Measurements from ENCODE around the gene F11. TPM values are rescaled to one million over a fixed set of nuclear protein-coding genes. Genes with fewer than 3 reads are reported as not detected.
"Not testable (repeated sequence)": the region's sequence is repeated elsewhere in the genome, so short reads cannot be mapped to it uniquely, and the experiment has no call there.

F11 gene
- total RNA-seq, 2 donors from 2014 or later: 18.4 to 53.1 TPM

- ATAC-seq (no peak), DNase-seq (no peak)
- Histone ChIP-seq H3K27ac (no peak overlapping the region), H3K4me3 (no peak overlapping the region), H3K27me3 (no peaks in the 10 kb centered on the region), H3K4me1 (peaks cover 10% of the 10 kb centered on the region), H3K9me3 (peaks cover 0 to 4% (median 0%) of the 10 kb centered on the region in 3 donors), H3K36me3 (replicated peaks in 1 of 2; ENCODE audit: insufficient read depth in 1 of 2, low read depth in 2 of 2) (no peaks in the 10 kb centered on the region)
- intact Hi-C loops (cut with DNase I): no loop called here
- whole genome bisulfite sequencing, 2 donors: 86 to 92% methylated on average over 9 of the region's 9 CpGs
- TF ChIP-seq POLR2A (IDR thresholded peaks at IDR 0.05) (no peak), CTCF (IDR thresholded peaks at IDR 0.05) (no peak)
Observed at GRCh38 chr4:186271081-186271678, 5.2 kb downstream of the F11 start.

DNA sequence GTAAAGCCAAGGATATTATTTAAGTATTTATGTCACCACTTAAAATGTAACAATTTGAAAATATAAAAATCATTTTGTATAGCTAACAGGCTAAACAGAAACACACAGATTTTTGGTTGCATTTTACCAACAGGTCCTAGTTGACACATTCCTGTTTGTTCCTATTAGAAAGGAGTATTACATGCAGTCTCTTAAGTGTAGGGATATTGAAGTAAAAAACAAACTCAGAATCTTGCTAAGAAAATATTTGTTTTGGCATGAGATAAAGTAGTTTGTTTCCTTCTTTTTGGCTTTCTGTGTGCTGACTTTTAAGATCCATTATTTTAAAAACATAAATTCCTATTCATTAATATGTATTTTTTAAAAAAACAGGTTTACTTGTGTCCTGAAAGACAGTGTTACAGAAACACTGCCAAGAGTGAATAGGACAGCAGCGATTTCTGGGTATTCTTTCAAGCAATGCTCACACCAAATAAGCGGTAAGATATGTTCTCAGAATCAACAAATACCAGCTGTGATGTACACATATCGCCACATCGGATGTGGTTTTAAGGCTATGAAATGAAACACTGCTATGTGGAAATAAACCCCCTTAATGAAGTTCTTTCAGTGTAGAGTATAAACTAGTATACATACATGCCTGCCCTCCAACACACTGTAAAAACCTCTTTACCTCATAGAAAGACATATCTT lies 6.9 kb downstream of the F11 start:
- H3K27me3 ChIP-seq: no peaks in the 10 kb centered on the region
- 30 to 42% methylated on average over 4 of the region's 4 CpGs for WGBS, 2 donors
- no peaks in the 10 kb centered on the region for H3K36me3 ChIP-seq (replicated peaks in 1 of 2; ENCODE audit: insufficient read depth in 1 of 2, low read depth in 2 of 2)
- H3K27ac ChIP-seq: peak overlapping the region in 2 of 4 donors; percentile 40 to 41
- intact Hi-C loops (cut with DNase I): no loop called here
- ATAC-seq: peak; percentile 59
- no peak for DNase-seq
- TF ChIP-seq CTCF (IDR thresholded peaks at IDR 0.05) (no peak), POLR2A (IDR thresholded peaks at IDR 0.05) (no peak)
- H3K4me3 ChIP-seq: no peak overlapping the region
- peaks cover 0 to 4% (median 0%) of the 10 kb centered on the region in 3 donors for H3K9me3 ChIP-seq
- H3K4me1 ChIP-seq: peaks cover 10% of the 10 kb centered on the region

DNA sequence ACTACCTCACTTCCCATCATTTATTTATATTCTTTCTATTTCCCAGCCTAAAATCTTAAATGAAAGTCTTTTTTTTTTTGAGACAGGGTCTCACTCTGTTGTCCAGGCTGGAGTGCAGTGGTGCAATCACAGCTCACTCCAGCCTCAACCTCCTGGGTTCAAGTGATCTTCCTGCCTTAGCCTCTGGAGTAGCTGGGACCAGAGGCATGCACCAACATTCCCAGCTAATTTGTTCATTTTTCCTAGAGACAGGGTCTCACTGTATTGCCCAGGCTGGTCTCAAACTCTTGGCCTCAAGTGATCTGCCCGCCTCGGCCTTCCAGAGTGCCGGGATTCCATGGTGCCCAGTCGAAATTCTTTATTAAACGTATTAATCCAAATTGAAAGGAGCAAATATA lies 7.4 kb downstream of the F11 start:
- H3K4me1 ChIP-seq; DNase-seq; H3K9me3 ChIP-seq; intact Hi-C loops (cut with DNase I); ATAC-seq; H3K27me3 ChIP-seq; H3K4me3 ChIP-seq; H3K36me3 ChIP-seq (replicated peaks in 1 of 2; ENCODE audit: insufficient read depth in 1 of 2, low read depth in 2 of 2): not testable (repeated sequence)
- WGBS, 2 donors: 96 to 99% methylated on average over 5 of the region's 5 CpGs
- H3K27ac ChIP-seq: peak overlapping the region in 1 of 4 donors; percentile 40

GRCh38 chr4:186283311-186283710 lies 17.3 kb downstream of the F11 start:
- TF ChIP-seq CTCF (IDR thresholded peaks at IDR 0.05) (no peak), POLR2A (IDR thresholded peaks at IDR 0.05) (no peak)
- Histone ChIP-seq H3K27ac (no peak overlapping the region), H3K36me3 (replicated peaks in 1 of 2; ENCODE audit: insufficient read depth in 1 of 2, low read depth in 2 of 2) (no peaks in the 10 kb centered on the region), H3K4me1 (no peaks in the 10 kb centered on the region), H3K27me3 (no peaks in the 10 kb centered on the region), H3K4me3 (no peak overlapping the region), H3K9me3 (no peaks in the 10 kb centered on the region)
- no peak for ATAC-seq
- no peak for DNase-seq
- WGBS, 2 donors: 87 to 89% methylated on average over 4 to 5 of the region's 5 CpGs
- intact Hi-C loops (cut with DNase I): no loop called here

GRCh38 chr4:186285147-186285546 lies 19.2 kb downstream of the F11 start:
- TF ChIP-seq POLR2A (IDR thresholded peaks at IDR 0.05) (no peak), CTCF (IDR thresholded peaks at IDR 0.05) (no peak)
- no peaks in the 10 kb centered on the region for H3K27me3 ChIP-seq
- no peaks in the 10 kb centered on the region for H3K9me3 ChIP-seq
- no peaks in the 10 kb centered on the region for H3K36me3 ChIP-seq (replicated peaks in 1 of 2; ENCODE audit: insufficient read depth in 1 of 2, low read depth in 2 of 2)
- H3K4me3 ChIP-seq: no peak overlapping the region
- H3K27ac ChIP-seq: no peak overlapping the region
- no peaks in the 10 kb centered on the region for H3K4me1 ChIP-seq
- no peak for DNase-seq
- WGBS, 2 donors: 92 to 93% methylated on average over 12 of the region's 12 CpGs
- no peak for ATAC-seq
- intact Hi-C loops (cut with DNase I): no loop called here

Measured in body of pancreas (tissue), 4 donors.